Measurements from ENCODE around the gene MYMK. TPM values are rescaled to one million over a fixed set of nuclear protein-coding genes. Genes with fewer than 3 reads are reported as not detected.

The MYMK gene
- total RNA-seq, 1 experiment from 2014 or later = not detected

GRCh38 chr9:133490865-133491655 lies 33.7 kb downstream of the MYMK start:
- DNase-seq = no peak
- Mint-ChIP-seq H3K4me3 (ENCODE audit: low read depth, unreplicated experiment) (no peak overlapping the region), H3K4me1 (ENCODE audit: low read depth, unreplicated experiment) (no peaks in the 10 kb centered on the region), H3K36me3 (ENCODE audit: insufficient read depth, unreplicated experiment) (peaks cover 5% of the 10 kb centered on the region), H3K27me3 (ENCODE audit: unreplicated experiment) (peaks cover 18% of the 10 kb centered on the region), H3K27ac (ENCODE audit: unreplicated experiment) (no peak overlapping the region), H3K9me3 (ENCODE audit: low read depth, unreplicated experiment) (no peaks in the 10 kb centered on the region)
- BruUV-seq (replicated peaks) = no TSS peak
- intact Hi-C loops (cut with micrococcal nuclease; ENCODE audit: unreplicated experiment) = no loop called here
- TF ChIP-seq CTCF (IDR thresholded peaks at IDR 0.05; ENCODE audit: unreplicated experiment) = no peak
- CTCF ChIA-PET = no interaction called here

- intact Hi-C loops (cut with micrococcal nuclease; ENCODE audit: unreplicated experiment) = no loop called here
- Mint-ChIP-seq H3K36me3 (ENCODE audit: insufficient read depth, unreplicated experiment) (peaks cover 5% of the 10 kb centered on the region), H3K4me1 (ENCODE audit: low read depth, unreplicated experiment) (no peaks in the 10 kb centered on the region), H3K27ac (ENCODE audit: unreplicated experiment) (no peak overlapping the region), H3K9me3 (ENCODE audit: low read depth, unreplicated experiment) (no peaks in the 10 kb centered on the region), H3K4me3 (ENCODE audit: low read depth, unreplicated experiment) (no peak overlapping the region), H3K27me3 (ENCODE audit: unreplicated experiment) (peaks cover 18% of the 10 kb centered on the region)
- TF ChIP-seq CTCF (IDR thresholded peaks at IDR 0.05; ENCODE audit: unreplicated experiment) = no peak
- no peak for DNase-seq
- CTCF ChIA-PET = no interaction called here
- no TSS peak for BruUV-seq (replicated peaks)
Observed at GRCh38 chr9:133490201-133490681, 34.5 kb downstream of the MYMK start.

- intact Hi-C loops (cut with micrococcal nuclease; ENCODE audit: unreplicated experiment) = loop anchor here (5.0 kb wide), 1 partner anchor 302 kb away; no protein-coding TSS in a partner anchor
- H3K4me3 Mint-ChIP-seq (ENCODE audit: low read depth, unreplicated experiment) = no peak overlapping the region
- peaks cover 18% of the 10 kb centered on the region for H3K27me3 Mint-ChIP-seq (ENCODE audit: unreplicated experiment)
- no peak for TF ChIP-seq CTCF (IDR thresholded peaks at IDR 0.05; ENCODE audit: unreplicated experiment)
- H3K9me3 Mint-ChIP-seq (ENCODE audit: low read depth, unreplicated experiment) = no peaks in the 10 kb centered on the region
- CTCF ChIA-PET = no interaction called here
- peaks cover 5% of the 10 kb centered on the region for H3K36me3 Mint-ChIP-seq (ENCODE audit: insufficient read depth, unreplicated experiment)
- BruUV-seq (replicated peaks) = no TSS peak
- DNase-seq = no peak
- H3K27ac Mint-ChIP-seq (ENCODE audit: unreplicated experiment) = no peak overlapping the region
- no peaks in the 10 kb centered on the region for H3K4me1 Mint-ChIP-seq (ENCODE audit: low read depth, unreplicated experiment)
Observed at GRCh38 chr9:133489253-133490190, 35.2 kb downstream of the MYMK start.

- no peak overlapping the region for H3K4me3 Mint-ChIP-seq (ENCODE audit: low read depth, unreplicated experiment)
- CTCF ChIA-PET = interaction anchor here (0.7 kb wide), 1 partner anchor 101 kb away, joined by 4 read pairs; no protein-coding TSS in a partner anchor
- no TSS peak for BruUV-seq (replicated peaks)
- no peaks in the 10 kb centered on the region for H3K9me3 Mint-ChIP-seq (ENCODE audit: low read depth, unreplicated experiment)
- no peak for TF ChIP-seq CTCF (IDR thresholded peaks at IDR 0.05; ENCODE audit: unreplicated experiment)
- no peak overlapping the region for H3K27ac Mint-ChIP-seq (ENCODE audit: unreplicated experiment)
- H3K36me3 Mint-ChIP-seq (ENCODE audit: insufficient read depth, unreplicated experiment) = peaks cover 2% of the 10 kb centered on the region
- peaks cover 18% of the 10 kb centered on the region for H3K27me3 Mint-ChIP-seq (ENCODE audit: unreplicated experiment)
- intact Hi-C loops (cut with micrococcal nuclease; ENCODE audit: unreplicated experiment) = loop anchor here (5.0 kb wide), 1 partner anchor 301 kb away; no protein-coding TSS in a partner anchor
- no peak for DNase-seq
- no peaks in the 10 kb centered on the region for H3K4me1 Mint-ChIP-seq (ENCODE audit: low read depth, unreplicated experiment)
Observed at GRCh38 chr9:133488686-133489252, 36.0 kb downstream of the MYMK start.

Measured in Calu3 (cell line).